ENCODE measurements around the gene ATG9B.

Gene ATG9B

DNA sequence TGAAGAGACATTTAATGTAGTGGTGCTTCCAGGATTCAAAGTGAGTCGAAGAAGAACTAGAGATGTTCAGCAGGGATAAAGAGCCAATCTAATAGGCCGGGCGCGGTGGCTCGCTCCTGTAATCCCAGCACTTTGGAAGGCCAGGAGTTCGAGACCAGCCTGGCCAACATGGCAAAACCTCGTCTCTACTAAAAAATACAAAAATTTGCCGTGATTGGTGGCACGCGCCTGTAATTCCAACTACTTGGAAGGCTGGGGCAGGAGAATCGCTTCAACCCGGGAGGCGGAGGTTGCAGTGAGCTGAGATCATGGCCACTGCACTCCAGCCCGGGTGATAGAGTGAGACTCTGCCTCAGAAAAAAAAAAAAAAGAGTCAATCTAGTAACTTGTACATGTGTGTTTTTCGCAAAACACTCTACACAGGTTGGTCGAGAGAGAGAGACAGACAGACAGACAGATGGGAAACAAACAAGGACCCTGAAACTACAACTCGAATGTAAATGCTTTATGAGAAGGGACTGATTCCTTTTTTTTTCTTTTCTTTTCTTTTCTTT is 4.7 kb upstream of the ATG9B start:
- Histone ChIP-seq H3K9me3 (ENCODE audit: control insufficient read depth, insufficient read depth, low read depth, low read length) (no peaks in the 10 kb centered on the region), H3K27ac (ENCODE audit: extremely low read depth, low read depth, low read length) (no peak overlapping the region), H3K4me1 (ENCODE audit: control insufficient read depth, insufficient read depth, low read length) (no peaks in the 10 kb centered on the region), H3K4me3 (ENCODE audit: low read depth, low read length) (peak overlapping the region; percentile 84), H3K36me3 (ENCODE audit: control insufficient read depth in 2 of 2, insufficient read depth in 1 of 2, low read length in 2 of 2) (peaks cover 0 to 22% of the 10 kb centered on the region in 2 experiments; a peak in 1 of 3 replicates)
- POLR2A ChIA-PET, result interaction anchor here (0.7 to 2.4 kb wide), 15 partner anchors 9 to 198 kb away, joined by 3 to 26 read pairs (median 8); partner anchors contain the start of genes ABCF2, AGAP3, ASIC3 and CDK5
- CTCF ChIA-PET, result interaction anchor here (0.6 to 1.5 kb wide), 8 partner anchors 10 to 86 kb away, joined by 3 to 20 read pairs (median 4); no protein-coding TSS in a partner anchor
- TF ChIP-seq SCRT1 (tag by site-specific recombination; IDR thresholded peaks at IDR 0.05; ENCODE audit: borderline replicate concordance), result no peak
- no peak for TF ChIP-seq SCRT2 (tag by site-specific recombination; IDR thresholded peaks at IDR 0.05)
- no peak for TF ChIP-seq PBX3 (CRISPR knock-in tag; IDR thresholded peaks at IDR 0.05)
- TF ChIP-seq KLF8 (tag by site-specific recombination; IDR thresholded peaks at IDR 0.05), result no peak
- TF ChIP-seq, protein P1, sequence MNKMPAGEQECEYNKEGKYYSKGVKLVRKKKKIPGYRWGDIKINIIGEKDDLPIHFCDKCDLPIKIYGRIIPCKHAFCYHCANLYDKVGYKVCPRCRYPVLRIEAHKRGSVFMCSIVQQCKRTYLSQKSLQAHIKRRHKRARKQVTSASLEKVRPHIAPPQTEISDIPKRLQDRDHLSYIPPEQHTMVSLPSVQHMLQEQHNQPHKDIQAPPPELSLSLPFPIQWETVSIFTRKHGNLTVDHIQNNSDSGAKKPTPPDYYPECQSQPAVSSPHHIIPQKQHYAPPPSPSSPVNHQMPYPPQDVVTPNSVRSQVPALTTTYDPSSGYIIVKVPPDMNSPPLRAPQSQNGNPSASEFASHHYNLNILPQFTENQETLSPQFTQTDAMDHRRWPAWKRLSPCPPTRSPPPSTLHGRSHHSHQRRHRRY (tag by site-specific recombination; IDR thresholded peaks at IDR 0.05), result no peak
- no peak for TF ChIP-seq ZNF37A (tag by site-specific recombination; IDR thresholded peaks at IDR 0.05)
- 0 out of 2 replicates have a peak, but pooled peaks have one; percentile 2 for TF ChIP-seq KLF1 (tag by site-specific recombination; IDR thresholded peaks at IDR 0.05)
- TF ChIP-seq ZBTB11 (tag by site-specific recombination; conservative IDR thresholded peaks at IDR 0.05; ENCODE audit: low read depth), result 0 out of 2 replicates have a peak, but pooled peaks have one; percentile 3

DNA sequence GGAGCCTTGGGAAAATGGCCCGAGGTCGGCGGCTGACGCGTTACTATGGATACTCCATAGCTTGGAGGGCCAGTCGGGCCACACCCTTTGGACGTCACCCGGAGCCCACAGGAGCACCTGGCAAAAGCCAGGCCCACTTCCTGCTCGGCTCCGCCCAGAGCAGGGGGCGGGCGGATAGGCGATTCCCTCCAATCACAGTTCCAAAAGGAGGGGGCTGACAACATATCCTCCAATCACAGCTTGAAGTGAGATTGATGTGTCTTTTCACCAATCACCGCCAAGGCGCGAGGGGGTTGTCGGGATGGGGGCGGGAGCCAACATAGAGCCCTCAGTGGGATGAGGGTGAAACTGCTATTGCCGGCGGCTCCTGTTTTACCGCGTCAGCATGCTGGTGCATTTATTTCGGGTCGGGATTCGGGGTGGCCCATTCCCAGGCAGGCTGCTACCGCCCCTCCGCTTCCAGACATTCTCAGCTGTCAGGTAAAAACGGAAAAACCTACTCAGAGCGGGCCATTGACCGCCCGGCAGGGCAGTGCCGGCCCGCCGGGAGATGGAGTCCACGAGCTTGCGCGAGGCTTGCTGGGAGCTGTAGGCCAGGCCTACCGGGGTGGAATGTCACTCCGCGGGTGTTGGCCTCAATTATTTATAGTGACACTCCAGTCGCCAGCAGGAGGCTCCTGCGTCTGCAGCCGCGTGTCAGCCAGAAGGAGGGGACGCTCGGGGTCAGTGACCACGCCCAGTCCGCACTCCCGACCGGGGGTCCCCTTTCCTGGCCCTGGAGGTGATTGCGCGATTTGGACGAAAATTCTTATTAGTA is 4.0 kb upstream of the ATG9B start, which contains the start of gene ABCB8:
Gene ABCB8, plus strand, starts transcription at position 320 of the 817 bp plus-strand sequence. Its CDS starts 66 bp downstream, at position 386.
- H3K27ac ChIP-seq (ENCODE audit: extremely low read depth, low read depth, low read length), result no peak within 1 kb of the TSS
- ChIA-PET POLR2A (interaction anchor here (0.6 to 2.4 kb wide), 20 partner anchors 10 to 199 kb away, joined by 3 to 26 read pairs (median 5); partner anchors contain the start of genes ABCF2, AGAP3, ASIC3 and CDK5), CTCF (interaction anchor here (0.6 to 1.5 kb wide), 11 partner anchors 8 to 95 kb away, joined by 3 to 20 read pairs (median 4); no protein-coding TSS in a partner anchor)
- H3K9me3 ChIP-seq (ENCODE audit: control insufficient read depth, insufficient read depth, low read depth, low read length), result no peaks in the 10 kb centered on the region
- H3K36me3 ChIP-seq (ENCODE audit: control insufficient read depth in 2 of 2, insufficient read depth in 1 of 2, low read length in 2 of 2), result peaks cover 0 to 17% of the 10 kb centered on the region in 2 experiments; a peak in 1 of 3 replicates
- peak within 1 kb of the TSS; percentile 84 for H3K4me3 ChIP-seq (ENCODE audit: low read depth, low read length)
- no peaks in the 10 kb centered on the region for H3K4me1 ChIP-seq (ENCODE audit: control insufficient read depth, insufficient read depth, low read length)
- TF ChIP-seq YY1 (tag by site-specific recombination; IDR thresholded peaks at IDR 0.05), result peak; percentile 76
- peak; percentile 76 for TF ChIP-seq IKZF3 (tag by site-specific recombination; IDR thresholded peaks at IDR 0.05)
- peak; percentile 57 for TF ChIP-seq ZNF629 (tag by site-specific recombination; IDR thresholded peaks at IDR 0.05)
- peak; percentile 99 for TF ChIP-seq SP3 (tag by site-specific recombination; IDR thresholded peaks at IDR 0.05)
- TF ChIP-seq HOXD13 (CRISPR knock-in tag; IDR thresholded peaks at IDR 0.05; ENCODE audit: borderline replicate concordance), result no peak
- TF ChIP-seq ZNF600 (tag by site-specific recombination; IDR thresholded peaks at IDR 0.05), result peak; percentile 57
- TF ChIP-seq ZNF335 (tag by site-specific recombination; conservative IDR thresholded peaks at IDR 0.05), result peak; percentile 100
- TF ChIP-seq MEIS1 (CRISPR knock-in tag; IDR thresholded peaks at IDR 0.05; ENCODE audit: borderline replicate concordance), result no peak
- peak; percentile 71; the same call in 1 of the 2 replicates for TF ChIP-seq ZNF184 (tag by site-specific recombination; IDR thresholded peaks at IDR 0.05)
- TF ChIP-seq ZBTB20 (tag by site-specific recombination; IDR thresholded peaks at IDR 0.05), result peak; percentile 79
- TF ChIP-seq ZNF623 (tag by site-specific recombination; IDR thresholded peaks at IDR 0.05), result no peak
- TF ChIP-seq CTCF (tag by site-specific recombination; IDR thresholded peaks at IDR 0.05), result peak; percentile 97
- no peak for TF ChIP-seq ZNF670 (tag by site-specific recombination; IDR thresholded peaks at IDR 0.05; ENCODE audit: low read depth)
- peak; percentile 80; the same call in 1 of the 2 replicates for TF ChIP-seq ZNF501 (tag by site-specific recombination; IDR thresholded peaks at IDR 0.05)
- TF ChIP-seq ZNF660 (tag by site-specific recombination; IDR thresholded peaks at IDR 0.05), result peak; percentile 82; the same call in 1 of the 2 replicates
- TF ChIP-seq ZNF639 (tag by site-specific recombination; IDR thresholded peaks at IDR 0.05), result no peak
- no peak for TF ChIP-seq ZNF416 (tag by site-specific recombination; IDR thresholded peaks at IDR 0.05)

Data from HEK293 (cell line).